T-helper 2 cell (primary cell): ENCODE results near the gene HHIPL1.

ENCODE experiments used
- DNase-seq, 5 experiments: peaks; one replicate each; pipeline versions ENCODE4 v3.0.0 to v3.0.0-alpha.2; 2012 to 2022

Gene HHIPL1

GRCh38 chr14:99611646-99612045 lies 33.3 kb upstream of the HHIPL1 start:
- no peak for DNase-seq

- no peak for DNase-seq
Observed at GRCh38 chr14:99612071-99612737, 32.7 kb upstream of the HHIPL1 start.

- no peak for DNase-seq
Observed at GRCh38 chr14:99612738-99613330, 32.1 kb upstream of the HHIPL1 start.

GRCh38 chr14:99615497-99616157 lies 29.3 kb upstream of the HHIPL1 start:
- DNase-seq: no peak

- DNase-seq: no peak
Observed at GRCh38 chr14:99616832-99617800, 27.8 kb upstream of the HHIPL1 start.

GRCh38 chr14:99619835-99620834 lies 24.8 kb upstream of the HHIPL1 start:
- no peak for DNase-seq

GRCh38 chr14:99621948-99622347 lies 23.0 kb upstream of the HHIPL1 start:
- DNase-seq: no peak

- no peak for DNase-seq
Observed at GRCh38 chr14:99624024-99624423, 20.9 kb upstream of the HHIPL1 start.

GRCh38 chr14:99624971-99625370 lies 20.0 kb upstream of the HHIPL1 start:
- DNase-seq: no peak

GRCh38 chr14:99625476-99625875 lies 19.5 kb upstream of the HHIPL1 start:
- DNase-seq: no peak

GRCh38 chr14:99626041-99626648 lies 18.8 kb upstream of the HHIPL1 start:
- no peak for DNase-seq

- no peak for DNase-seq
Observed at GRCh38 chr14:99627100-99627499, 17.8 kb upstream of the HHIPL1 start.

- no peak for DNase-seq
Observed at GRCh38 chr14:99627510-99628381, 17.2 kb upstream of the HHIPL1 start.

- DNase-seq: peak; percentile 35 to 61 (median 42)
Observed at GRCh38 chr14:99628887-99629618, 15.9 kb upstream of the HHIPL1 start.

GRCh38 chr14:99630202-99630601 lies 14.7 kb upstream of the HHIPL1 start:
- no peak for DNase-seq

- DNase-seq: no peak
Observed at GRCh38 chr14:99632410-99633035, 12.4 kb upstream of the HHIPL1 start.

- DNase-seq: no peak
Observed at GRCh38 chr14:99633141-99633540, 11.8 kb upstream of the HHIPL1 start.

GRCh38 chr14:99633918-99634317 lies 11.0 kb upstream of the HHIPL1 start:
- no peak for DNase-seq

- no peak for DNase-seq
Observed at GRCh38 chr14:99634443-99634842, 10.5 kb upstream of the HHIPL1 start.
